Measurements from ENCODE around the gene GGA3.

- no peak for TF ChIP-seq EZH2phosphoT487 (IDR thresholded peaks at IDR 0.05; ENCODE audit: unreplicated experiment)
- no peak for TF ChIP-seq EZH2 (IDR thresholded peaks at IDR 0.05; ENCODE audit: low read depth, unreplicated experiment)
- TF ChIP-seq REST (IDR thresholded peaks at IDR 0.05; ENCODE audit: unreplicated experiment), result no peak
- TF ChIP-seq CTCF (conservative IDR thresholded peaks at IDR 0.05; ENCODE audit: low read depth in 2 of 2), result no peak
- no peak for TF ChIP-seq ETS1 (IDR thresholded peaks at IDR 0.05)
- no peak for TF ChIP-seq JUNB (IDR thresholded peaks at IDR 0.05; ENCODE audit: unreplicated experiment)
- no peak for TF ChIP-seq POLR2AphosphoS5 (IDR thresholded peaks at IDR 0.05; ENCODE audit: low read depth)
- TF ChIP-seq STAT1 (IDR thresholded peaks at IDR 0.05; ENCODE audit: unreplicated experiment), result no peak
- TF ChIP-seq ZNF462 (CRISPR knock-in tag; IDR thresholded peaks at IDR 0.05), result no peak
- no peak for TF ChIP-seq CREB1 (CRISPR knock-in tag; IDR thresholded peaks at IDR 0.05; ENCODE audit: low read depth)
Observed at GRCh38 chr17:75288359-75288758, 27.0 kb upstream of the GGA3 start.

All from GM23338 (cell line).